Testis (tissue), 2 donors: Measurements from ENCODE around the gene RGS17.

Experiments used
- CTCF ChIP-seq, 3 experiments: fragments of 450-650 bp in 2 of 3; fragments of 200-600 bp in 1 of 3; sonication (generic) in 1 of 3; IDR thresholded peaks; one replicate each; pipeline ENCODE4 v1.5.1; 2016 to 2019; ENCODE audit warnings: antibody characterized with exemption in 3 of 3, mild to moderate bottlenecking in 2 of 3, moderate library complexity in 1 of 3
- POLR2A ChIP-seq: fragments of 450-650 bp; IDR thresholded peaks from one replicate; pipeline ENCODE4 v1.6.1; 2017; ENCODE audit warnings: antibody characterized with exemption, mild to moderate bottlenecking, moderate library complexity

GRCh38 chr6:152982904-152983636 is 148.0 kb downstream of the RGS17 start, which contains the start of gene FBXO5:
- TF ChIP-seq CTCF (IDR thresholded peaks at IDR 0.05) (no peak), POLR2A (no peak)
